T-cell (primary cell): ENCODE measurements around the gene KCNMA1. TPM values are rescaled to one million over a fixed set of nuclear protein-coding genes. Genes with fewer than 3 reads are reported as not detected.

Source experiments
- ATAC-seq, 4 experiments: fragments of 200-7000 bp in 3 of 4; fragments of 150-1000 bp in 1 of 4; cut with Tn5 transposase; replicated peaks in 1 of 4; 1 replicate in 3 of 4; 2 replicates in 1 of 4; pipeline ENCODE4 v1.10.0; 2021; ENCODE audit warnings: moderate library complexity in 3 of 4, mild to moderate bottlenecking in 2 of 4, moderate number of reproducible peaks in 1 of 4
- CTCF ChIA-PET, 2 donors: fragments of 300-600 bp; sonication (Branson Sonifier 250); formaldehyde crosslinking; loops; one replicate each; lab custom pipeline; 2022; ENCODE audit warnings: antibody characterized with exemption in 2 of 2; lab: Charles Lee
- POLR2A ChIA-PET, 2 donors: fragments of 300-600 bp; sonication (Branson Sonifier 250); formaldehyde crosslinking; loops; one replicate each; lab custom pipeline; 2022; ENCODE audit warnings: antibody characterized with exemption in 2 of 2; lab: Charles Lee
- DNase-seq, 35 experiments: peaks; one replicate each; pipeline versions ENCODE4 v3.0.0 to v3.0.0-alpha.2; 2013 to 2023
- H3K27ac ChIP-seq: one replicate; pipeline ENCODE4 v1.5.1; 2013; ENCODE audit warnings: low read length
- H3K27me3 ChIP-seq, 2 experiments: replicated peaks in 1 of 2; 1 replicate in 1 of 2; 2 replicates in 1 of 2; pipeline versions ENCODE4 v1.6.1 to v1.7.0; 2013; ENCODE audit warnings: low read length in 1 of 2, mixed read lengths in 1 of 2; ENCODE audit not compliant: control insufficient read depth in 2 of 2, insufficient read depth in 2 of 2; ENCODE audit errors: extremely low read depth in 1 of 2
- H3K36me3 ChIP-seq, 2 donors: 1 replicate in 1 of 2; 2 replicates in 1 of 2; pipeline versions ENCODE4 v1.6.1 to v1.7.0; 2013; ENCODE audit warnings: low read length in 1 of 2; ENCODE audit not compliant: control insufficient read depth in 2 of 2, insufficient read depth in 1 of 2; ENCODE audit errors: extremely low read depth in 1 of 2
- H3K4me1 ChIP-seq, 2 experiments: 1 replicate in 1 of 2; 2 replicates in 1 of 2; pipeline versions ENCODE4 v1.6.1 to v1.7.0; 2013; ENCODE audit warnings: low read length in 2 of 2, mixed read lengths in 1 of 2; ENCODE audit not compliant: insufficient read depth in 2 of 2, control insufficient read depth in 1 of 2; ENCODE audit errors: extremely low read depth in 1 of 2
- H3K4me3 ChIP-seq, 2 donors: 1 replicate in 1 of 2; 2 replicates in 1 of 2; pipeline versions ENCODE4 v1.5.1 to v1.7.0; 2013; ENCODE audit warnings: mild to moderate bottlenecking in 2 of 2, low read length in 1 of 2, moderate library complexity in 1 of 2; ENCODE audit not compliant: control insufficient read depth in 1 of 2; ENCODE audit errors: extremely low read depth in 1 of 2
- H3K9me3 ChIP-seq: 2 replicates; pipeline ENCODE4 v1.7.0; 2013
- H3K27ac Mint-ChIP-seq, 2 donors: one replicate each; pipeline ENCODE4 v1.8.0; 2020 to 2021; ENCODE audit warnings: mild to moderate bottlenecking in 2 of 2, mixed read lengths in 2 of 2
- H3K27me3 Mint-ChIP-seq, 2 donors: one replicate each; pipeline ENCODE4 v1.8.0; 2021 to 2022; ENCODE audit warnings: mixed read lengths in 2 of 2
- H3K36me3 Mint-ChIP-seq: one replicate; pipeline ENCODE4 v1.8.0; 2021; ENCODE audit warnings: mixed read lengths
- H3K4me1 Mint-ChIP-seq, 3 donors: one replicate each; pipeline ENCODE4 v1.8.0; 2020 to 2022; ENCODE audit warnings: mixed read lengths in 3 of 3, mild to moderate bottlenecking in 1 of 3
- H3K4me3 Mint-ChIP-seq, 3 donors: one replicate each; pipeline ENCODE4 v1.8.0; 2020 to 2022; ENCODE audit warnings: mild to moderate bottlenecking in 3 of 3, mixed read lengths in 3 of 3, moderate library complexity in 3 of 3
- H3K9me3 Mint-ChIP-seq, 3 donors: one replicate each; pipeline ENCODE4 v1.8.0; 2020 to 2022; ENCODE audit warnings: mixed read lengths in 3 of 3
- WGBS: methylation state at CpG from one replicate; pipeline ENCODE4 v1.1.5; 2013; ENCODE audit warnings: missing lambda C conversion rate; ENCODE audit not compliant: insufficient coverage; 5-methylcytosine and 5-hydroxymethylcytosine counted together
- total RNA-seq, 35 experiments: library from RNA in 6 of 35; stranded (reverse) in 6 of 35; fragments of 120-200 nt in 1 of 35; gene quantifications; one replicate each; pipeline versions ENCODE4 v1.2.1 to v1.2.4 and lab custom pipeline; 2013 to 2026

Gene KCNMA1
- total RNA-seq, 5 donors from 2014 or later (not counting 1 experiment from before 2014, with no cell fraction given) = 0.14 to 1.6 (median 0.60) TPM

DNA sequence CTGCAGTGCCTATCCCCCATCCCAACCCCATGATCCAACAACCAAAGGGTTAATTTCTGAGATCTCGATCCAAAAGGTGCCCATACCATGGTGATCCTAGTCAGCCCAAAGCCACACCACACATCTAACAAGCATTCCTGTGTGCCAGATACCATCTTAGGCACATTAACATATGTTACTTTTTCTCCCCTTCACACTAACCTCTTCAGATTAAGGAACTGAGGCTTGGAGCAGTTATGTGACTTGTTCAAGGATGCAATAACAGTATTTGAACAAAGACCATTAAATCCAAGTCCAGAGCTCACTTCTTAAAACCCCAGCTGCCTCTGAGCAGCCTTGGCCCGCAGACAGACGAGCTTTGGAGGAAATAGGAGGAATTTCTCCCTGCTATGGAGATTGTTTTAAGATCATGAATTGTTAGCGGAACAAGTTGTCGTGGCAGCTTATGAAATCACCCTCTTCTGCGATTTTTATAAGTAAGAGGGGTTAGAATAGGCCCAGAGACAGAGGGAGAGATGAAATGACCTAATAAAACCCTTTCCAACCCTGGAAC is 327.2 kb downstream of the KCNMA1 start:
- Mint-ChIP-seq H3K9me3 (peaks cover 0 to 3% (median 0%) of the 10 kb centered on the region in 3 donors), H3K36me3 (no peaks in the 10 kb centered on the region), H3K4me3 (no peak overlapping the region), H3K27ac (no peak overlapping the region), H3K4me1 (no peaks in the 10 kb centered on the region), H3K27me3 (peaks cover 2 to 7% of the 10 kb centered on the region in 2 donors)
- Histone ChIP-seq H3K27me3 (peaks cover 0 to 4% of the 10 kb centered on the region in 2 experiments), H3K4me3 (no peak overlapping the region), H3K36me3 (no peaks in the 10 kb centered on the region), H3K27ac (no peak overlapping the region), H3K9me3 (no peaks in the 10 kb centered on the region), H3K4me1 (no peaks in the 10 kb centered on the region)
- WGBS = 67% methylated on average over 1 of the region's 6 CpGs
- POLR2A ChIA-PET = no interaction called here
- ATAC-seq (no peak), DNase-seq (no peak)
- CTCF ChIA-PET = no interaction called here

DNA sequence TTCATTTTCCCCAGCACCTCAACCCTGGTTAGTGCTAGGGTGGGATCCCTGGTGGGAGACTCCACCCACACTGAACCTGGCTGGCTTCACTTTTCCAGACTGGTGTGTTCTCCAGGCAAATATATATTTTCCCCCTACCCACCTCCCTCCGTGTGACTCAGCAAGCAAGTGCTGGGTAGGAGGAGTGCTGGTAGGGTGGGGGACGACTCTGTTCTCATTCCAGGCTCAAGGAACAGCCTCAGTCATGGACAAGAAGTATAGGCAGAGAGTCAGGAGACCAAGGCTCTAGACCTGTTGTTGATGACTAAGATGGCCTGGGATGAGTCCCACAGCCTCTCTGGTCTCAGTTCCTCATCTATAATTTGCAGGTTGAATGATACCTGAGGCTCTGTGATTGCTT is 328.1 kb downstream of the KCNMA1 start:
- Mint-ChIP-seq H3K27ac (no peak overlapping the region), H3K4me1 (no peaks in the 10 kb centered on the region), H3K27me3 (peaks cover 2 to 7% of the 10 kb centered on the region in 2 donors), H3K4me3 (no peak overlapping the region), H3K9me3 (peaks cover 0 to 3% (median 0%) of the 10 kb centered on the region in 3 donors), H3K36me3 (no peaks in the 10 kb centered on the region)
- ChIA-PET CTCF (no interaction called here), POLR2A (no interaction called here)
- no peak overlapping the region for H3K4me3 ChIP-seq
- DNase-seq (no peak), ATAC-seq (no peak)
- H3K27ac ChIP-seq = no peak overlapping the region
- no peaks in the 10 kb centered on the region for H3K9me3 ChIP-seq
- H3K4me1 ChIP-seq = no peaks in the 10 kb centered on the region
- no peaks in the 10 kb centered on the region for H3K36me3 ChIP-seq
- WGBS = 40% methylated on average over 1 of the region's 2 CpGs
- peaks cover 0 to 4% of the 10 kb centered on the region in 2 experiments for H3K27me3 ChIP-seq

DNA sequence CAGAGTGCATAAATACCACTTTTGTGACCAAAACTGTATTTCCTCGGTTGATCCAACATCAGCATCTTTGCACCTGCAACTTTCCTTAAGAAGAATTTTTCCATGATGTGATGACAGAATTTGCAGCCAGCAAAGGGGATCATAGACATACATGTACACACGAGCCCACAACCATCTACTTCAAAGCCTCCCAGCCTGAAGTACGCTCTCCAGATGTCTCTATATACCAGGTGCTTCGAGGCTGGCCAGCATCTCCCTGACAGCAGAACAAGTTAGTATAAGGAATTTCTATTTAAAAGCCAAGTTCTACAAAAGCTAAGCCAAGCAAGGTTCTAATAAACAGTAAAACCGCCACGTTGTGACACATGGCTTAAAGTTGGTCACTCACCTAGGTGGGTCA is 328.5 kb downstream of the KCNMA1 start:
- POLR2A ChIA-PET = no interaction called here
- peaks cover 2 to 7% of the 10 kb centered on the region in 2 donors for H3K27me3 Mint-ChIP-seq
- H3K4me1 Mint-ChIP-seq = no peaks in the 10 kb centered on the region
- no peak overlapping the region for H3K4me3 ChIP-seq
- H3K4me1 ChIP-seq = no peaks in the 10 kb centered on the region
- H3K36me3 Mint-ChIP-seq = no peaks in the 10 kb centered on the region
- CTCF ChIA-PET = no interaction called here
- ATAC-seq (no peak), DNase-seq (no peak)
- no peak overlapping the region for H3K27ac ChIP-seq
- H3K9me3 ChIP-seq = no peaks in the 10 kb centered on the region
- H3K9me3 Mint-ChIP-seq = peaks cover 0 to 3% (median 0%) of the 10 kb centered on the region in 3 donors
- no peak overlapping the region for H3K27ac Mint-ChIP-seq
- H3K27me3 ChIP-seq = peaks cover 0 to 4% of the 10 kb centered on the region in 2 experiments
- 75% methylated on average over 1 of the region's 6 CpGs for WGBS
- no peak overlapping the region for H3K4me3 Mint-ChIP-seq
- no peaks in the 10 kb centered on the region for H3K36me3 ChIP-seq

DNA sequence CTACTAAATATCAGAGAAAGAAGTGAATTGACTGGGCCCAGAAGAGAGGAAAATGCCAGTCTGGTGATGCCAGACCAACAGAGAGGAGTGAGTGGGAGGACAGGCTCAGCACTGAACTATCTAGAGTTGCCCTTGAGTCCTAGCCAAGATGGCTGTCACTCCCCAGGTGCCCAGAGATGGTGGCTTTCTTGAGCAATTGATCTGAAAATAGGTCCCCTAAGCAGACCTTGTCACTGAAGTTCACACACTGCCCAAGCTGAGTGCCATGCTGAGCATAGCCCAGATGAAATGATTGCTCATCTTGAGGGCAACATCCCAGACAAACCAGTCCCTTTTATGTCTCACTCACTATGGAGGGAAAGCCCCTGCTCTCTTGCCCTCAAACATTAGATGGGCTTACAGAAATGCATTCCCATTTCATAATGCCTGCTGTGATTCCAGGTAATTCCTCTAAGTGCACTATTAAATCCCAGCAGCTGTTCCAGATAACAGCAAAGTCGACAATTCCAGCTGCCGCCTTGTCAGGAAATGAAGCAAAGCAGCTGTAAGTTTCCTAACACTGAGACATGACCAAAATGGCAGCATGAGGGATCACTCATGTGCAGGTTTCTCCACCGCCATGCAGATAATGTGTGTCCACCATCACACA is 329.4 kb downstream of the KCNMA1 start:
- POLR2A ChIA-PET = no interaction called here
- no peak for ATAC-seq
- no peaks in the 10 kb centered on the region for H3K36me3 ChIP-seq
- peaks cover 5 to 12% of the 10 kb centered on the region in 2 donors for H3K27me3 Mint-ChIP-seq
- H3K4me1 Mint-ChIP-seq = no peaks in the 10 kb centered on the region
- WGBS = 90% methylated on average over 2 of the region's 3 CpGs
- no peak overlapping the region for H3K4me3 Mint-ChIP-seq
- H3K36me3 Mint-ChIP-seq = no peaks in the 10 kb centered on the region
- H3K4me1 ChIP-seq = no peaks in the 10 kb centered on the region
- no peak overlapping the region for H3K27ac ChIP-seq
- H3K27me3 ChIP-seq = peaks cover 0 to 4% of the 10 kb centered on the region in 2 experiments
- peaks cover 0 to 8% (median under 1%) of the 10 kb centered on the region in 3 donors for H3K9me3 Mint-ChIP-seq
- no peak for DNase-seq
- H3K4me3 ChIP-seq = no peak overlapping the region
- no peak overlapping the region for H3K27ac Mint-ChIP-seq
- H3K9me3 ChIP-seq = no peaks in the 10 kb centered on the region
- CTCF ChIA-PET = no interaction called here

DNA sequence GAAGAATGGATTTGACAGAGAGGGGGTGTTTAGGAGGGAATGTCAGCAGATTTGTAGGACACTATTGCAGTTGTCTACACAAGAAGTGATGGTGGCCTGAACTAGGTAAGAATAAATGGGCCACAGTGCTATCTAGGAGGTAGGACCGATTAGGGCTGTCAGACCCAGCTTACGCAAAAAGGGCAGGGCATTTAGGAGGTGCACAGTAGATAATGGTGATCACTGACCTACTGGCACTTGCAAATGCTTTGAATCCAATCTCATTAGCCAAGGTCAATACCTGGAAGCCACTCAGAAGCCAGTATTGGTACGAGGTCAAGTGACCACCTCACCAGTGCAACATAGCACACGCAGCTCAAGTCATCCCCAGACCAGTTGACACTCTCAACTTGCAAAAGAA is 330.9 kb downstream of the KCNMA1 start:
- DNase-seq (no peak), ATAC-seq (no peak)
- H3K4me1 ChIP-seq = no peaks in the 10 kb centered on the region
- no peaks in the 10 kb centered on the region for H3K36me3 ChIP-seq
- peaks cover 5 to 8% of the 10 kb centered on the region in 2 donors for H3K27me3 Mint-ChIP-seq
- no peaks in the 10 kb centered on the region for H3K36me3 Mint-ChIP-seq
- CTCF ChIA-PET = no interaction called here
- no peaks in the 10 kb centered on the region for H3K4me1 Mint-ChIP-seq
- H3K4me3 Mint-ChIP-seq = no peak overlapping the region
- H3K9me3 ChIP-seq = no peaks in the 10 kb centered on the region
- 72% methylated on average over 2 of the region's 4 CpGs for WGBS
- no peak overlapping the region for H3K27ac Mint-ChIP-seq
- H3K27ac ChIP-seq = no peak overlapping the region
- H3K27me3 ChIP-seq = peaks cover 0 to 3% of the 10 kb centered on the region in 2 experiments
- H3K9me3 Mint-ChIP-seq = peaks cover 4 to 8% (median 8%) of the 10 kb centered on the region in 3 donors
- POLR2A ChIA-PET = no interaction called here
- H3K4me3 ChIP-seq = no peak overlapping the region

DNA sequence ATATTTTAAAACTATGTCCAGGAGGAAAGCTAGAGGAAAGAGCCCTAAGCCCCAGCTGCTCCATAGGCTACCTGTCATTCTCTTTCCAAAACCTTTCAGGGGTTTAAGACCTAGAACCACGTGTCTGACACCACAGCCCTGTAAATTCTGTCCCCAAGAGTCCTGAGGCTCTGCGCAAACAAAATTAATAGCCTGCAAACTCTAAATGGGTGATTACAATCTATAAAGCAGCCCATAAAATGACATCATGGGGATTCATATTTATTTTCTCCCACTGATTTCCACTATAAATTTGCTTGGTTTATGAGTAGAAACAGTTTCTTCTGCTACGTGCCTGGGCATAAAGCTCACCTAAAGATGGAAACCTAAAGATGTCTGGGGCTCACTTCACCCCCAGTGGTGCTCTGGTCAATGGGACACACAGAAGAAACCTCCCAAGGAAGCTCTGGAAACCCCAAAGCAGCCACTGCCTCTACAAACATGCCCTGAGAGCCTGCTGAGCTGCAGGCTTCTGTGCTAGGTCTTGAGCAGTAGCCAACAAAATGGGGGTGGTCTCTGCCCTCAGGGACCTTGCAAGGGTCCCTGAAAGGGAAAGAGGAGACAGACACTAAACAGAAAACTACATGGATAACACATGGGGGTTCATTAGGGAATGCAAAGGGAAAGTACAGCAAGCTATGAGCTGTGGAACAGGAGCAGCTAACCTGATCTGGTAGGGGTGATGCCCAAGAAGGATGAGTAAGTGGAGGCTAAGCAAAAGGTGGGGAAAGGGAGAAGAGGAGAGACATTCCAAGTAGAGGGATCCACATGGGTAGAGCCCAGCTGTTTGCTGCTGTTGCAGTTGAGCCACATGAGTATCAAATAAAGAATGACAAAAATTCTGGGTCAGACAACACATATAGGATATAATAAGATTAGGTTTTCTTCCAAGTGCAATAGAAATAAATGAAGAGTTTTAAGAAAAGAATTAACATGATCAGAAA is 331.7 kb downstream of the KCNMA1 start:
- Histone ChIP-seq H3K27ac (no peak overlapping the region), H3K27me3 (peaks cover 0 to 2% of the 10 kb centered on the region in 2 experiments), H3K9me3 (no peaks in the 10 kb centered on the region), H3K4me3 (no peak overlapping the region), H3K36me3 (no peaks in the 10 kb centered on the region), H3K4me1 (no peaks in the 10 kb centered on the region)
- CTCF ChIA-PET = no interaction called here
- Mint-ChIP-seq H3K4me3 (no peak overlapping the region), H3K27me3 (peaks cover 5 to 8% of the 10 kb centered on the region in 2 donors), H3K27ac (no peak overlapping the region), H3K9me3 (peaks cover 4 to 8% (median 8%) of the 10 kb centered on the region in 3 donors), H3K36me3 (no peaks in the 10 kb centered on the region), H3K4me1 (no peaks in the 10 kb centered on the region)
- ATAC-seq (no peak), DNase-seq (no peak)
- POLR2A ChIA-PET = no interaction called here
- no CpG with 5 or more reads among the region's 3 CpGs for WGBS
